NB4 (cell line): ENCODE results near the gene RDH5.

Source experiments
- DNase-seq: peaks from one replicate; pipeline ENCODE4 v3.0.0; 2010; ENCODE audit warnings: low read depth
- H3K4me3 ChIP-seq: one replicate; pipeline ENCODE4 v1.5.1; 2011; ENCODE audit warnings: mild to moderate bottlenecking, low read depth, low read length, moderate library complexity
- CTCF ChIP-seq: IDR thresholded peaks from one replicate; pipeline ENCODE4 v1.5.1; 2012; ENCODE audit warnings: low read depth, low read length
- MAX ChIP-seq: IDR thresholded peaks from 2 replicates; pipeline ENCODE4 v1.6.1; 2011; ENCODE audit warnings: low read depth, low read length
- MYC ChIP-seq: IDR thresholded peaks from 2 replicates; pipeline ENCODE4 v1.6.1; 2011; ENCODE audit warnings: low read depth, low read length
- POLR2A ChIP-seq: IDR thresholded peaks from 2 replicates; pipeline ENCODE4 v1.6.1; 2011; ENCODE audit warnings: mild to moderate bottlenecking; ENCODE audit not compliant: insufficient read length; ENCODE audit errors: extremely low read depth

The RDH5 gene

GRCh38 chr12:55706568-55707218, 13.5 kb upstream of the RDH5 start:
- no peak for DNase-seq
- TF ChIP-seq CTCF (no peak), POLR2A (no peak), MYC (no peak), MAX (no peak)
- H3K4me3 ChIP-seq: no peak overlapping the region

- H3K4me3 ChIP-seq: no peak overlapping the region
- peak; percentile 89 for DNase-seq
- TF ChIP-seq MAX: no peak
- TF ChIP-seq CTCF: no peak
- TF ChIP-seq POLR2A: no peak
- TF ChIP-seq MYC: no peak
Observed at GRCh38 chr12:55707219-55707671, 12.9 kb upstream of the RDH5 start.

- no peak within 1 kb of the TSS for H3K4me3 ChIP-seq
- DNase-seq: peak; percentile 41
- TF ChIP-seq POLR2A (no peak), MAX (no peak), MYC (no peak), CTCF (no peak)
Observed at GRCh38 chr12:55707841-55708694, 12.1 kb upstream of the RDH5 start, which contains the start of gene ITGA7. Gene ITGA7, minus strand, starts transcription at chr12:55707904. Its CDS starts 222 bp downstream, at chr12:55707682.

GRCh38 chr12:55708695-55709233, 11.4 kb upstream of the RDH5 start:
- no peak overlapping the region for H3K4me3 ChIP-seq
- DNase-seq: no peak
- TF ChIP-seq MAX (no peak), CTCF (no peak), POLR2A (no peak), MYC (no peak)

- no peak for TF ChIP-seq POLR2A
- TF ChIP-seq MAX: no peak
- no peak for TF ChIP-seq CTCF
- TF ChIP-seq MYC: no peak
- DNase-seq: no peak
- H3K4me3 ChIP-seq: no peak overlapping the region
Observed at GRCh38 chr12:55711786-55712553, 8.2 kb upstream of the RDH5 start.
